Activated T-helper 17 cell treated with anti-CD3 and anti-CD28 coated beads, Interleukin-2, amount 50 U/mL, for 72 hours (primary cell): ENCODE measurements around the gene TMEM92. TPM values are rescaled to one million over a fixed set of nuclear protein-coding genes. Genes with fewer than 3 reads are reported as not detected.
A peak's percentile ranks its signal among the peaks of the same experiment; 100 is the strongest.
"Not testable (repeated sequence)": the region's sequence is repeated elsewhere in the genome, so short reads cannot be mapped to it uniquely, and the experiment has no call there.

Experiments
- ATAC-seq: fragments of 150-1000 bp; cut with Tn5 transposase; replicated peaks from 2 replicates; pipeline ENCODE4 v1.10.0; 2021; ENCODE audit warnings: mild to moderate bottlenecking, moderate library complexity
- H3K27ac Mint-ChIP-seq: one replicate; pipeline ENCODE4 v1.8.0; 2022; ENCODE audit warnings: mixed read lengths
- H3K27me3 Mint-ChIP-seq: one replicate; pipeline ENCODE4 v1.8.0; 2022; ENCODE audit warnings: mixed read lengths
- H3K36me3 Mint-ChIP-seq: one replicate; pipeline ENCODE4 v1.8.0; 2022; ENCODE audit warnings: low read depth, mild to moderate bottlenecking, mixed read lengths
- H3K4me1 Mint-ChIP-seq: one replicate; pipeline ENCODE4 v1.8.0; 2022; ENCODE audit warnings: mixed read lengths
- H3K4me3 Mint-ChIP-seq: one replicate; pipeline ENCODE4 v1.8.0; 2022; ENCODE audit warnings: mild to moderate bottlenecking, mixed read lengths
- H3K9me3 Mint-ChIP-seq: one replicate; pipeline ENCODE4 v1.8.0; 2022; ENCODE audit warnings: mixed read lengths
- total RNA-seq, 2 donors: library from RNA; stranded (reverse); gene quantifications; one replicate each; pipeline ENCODE4 v1.2.3, GENCODE V29; 2022

The TMEM92 gene
- total RNA-seq, 2 donors from 2014 or later: 0.16 TPM; not detected in 1

DNA sequence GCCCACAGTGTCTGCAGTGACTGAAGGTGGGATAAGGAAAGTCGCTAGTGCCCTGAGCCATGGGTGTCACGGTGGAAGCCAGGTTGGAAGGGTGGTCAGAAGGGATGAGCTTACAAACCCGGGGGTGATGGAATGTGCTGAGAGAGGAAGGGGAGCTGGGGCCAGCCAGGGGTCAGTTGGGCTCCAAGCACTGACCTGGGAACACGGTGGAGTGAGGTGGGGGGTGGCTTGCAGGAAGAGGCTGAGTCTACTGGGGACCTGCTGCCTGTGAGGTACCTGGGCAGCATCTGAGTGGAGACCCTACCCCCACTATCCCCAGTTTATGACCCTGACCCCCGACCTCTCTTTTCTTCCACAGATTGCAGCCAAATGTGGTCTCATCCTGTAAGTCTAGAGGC lies 3.1 kb downstream of the TMEM92 start:
- Mint-ChIP-seq H3K36me3 (no peaks in the 10 kb centered on the region), H3K27me3 (peaks cover 41% of the 10 kb centered on the region), H3K4me1 (peaks cover 12% of the 10 kb centered on the region), H3K27ac (no peak overlapping the region), H3K9me3 (no peaks in the 10 kb centered on the region), H3K4me3 (no peak overlapping the region)
- no peak for ATAC-seq

DNA sequence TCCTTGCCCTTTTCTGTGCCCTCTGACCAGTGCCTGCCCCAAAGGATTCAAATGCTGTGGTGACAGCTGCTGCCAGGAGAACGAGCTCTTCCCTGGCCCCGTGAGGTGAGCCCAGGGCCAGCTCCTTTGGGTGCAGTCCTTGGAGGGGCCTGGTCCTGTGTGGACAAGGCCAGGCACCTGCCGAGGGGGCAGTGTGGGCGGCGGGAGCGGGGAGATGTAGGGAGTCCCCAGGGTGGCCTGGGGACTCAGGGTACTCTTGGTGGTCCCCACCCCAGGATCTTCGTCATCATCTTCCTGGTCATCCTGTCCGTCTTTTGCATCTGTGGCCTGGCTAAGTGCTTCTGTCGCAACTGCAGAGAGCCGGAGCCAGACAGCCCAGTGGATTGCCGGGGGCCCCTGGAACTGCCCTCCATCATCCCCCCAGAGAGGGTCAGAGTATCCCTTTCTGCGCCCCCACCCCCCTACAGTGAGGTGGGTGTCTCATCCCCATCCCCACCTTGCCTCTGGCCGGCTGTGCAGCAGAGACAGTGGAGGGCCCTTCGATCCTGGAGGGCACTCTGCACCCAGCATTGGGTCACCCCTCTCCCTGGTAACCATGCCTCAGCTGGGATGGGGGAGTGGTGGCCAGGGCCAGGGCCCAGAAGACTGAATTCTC lies 4.4 kb downstream of the TMEM92 start:
- Mint-ChIP-seq H3K9me3 (no peaks in the 10 kb centered on the region), H3K27ac (no peak overlapping the region), H3K27me3 (peaks cover 38% of the 10 kb centered on the region), H3K36me3 (no peaks in the 10 kb centered on the region), H3K4me3 (no peak overlapping the region), H3K4me1 (peaks cover 15% of the 10 kb centered on the region)
- ATAC-seq: no peak

GRCh38 chr17:50279181-50279526 lies 4.9 kb downstream of the TMEM92 start:
- H3K36me3 Mint-ChIP-seq: no peaks in the 10 kb centered on the region
- H3K9me3 Mint-ChIP-seq: no peaks in the 10 kb centered on the region
- H3K4me1 Mint-ChIP-seq: peaks cover 20% of the 10 kb centered on the region
- peaks cover 43% of the 10 kb centered on the region for H3K27me3 Mint-ChIP-seq
- H3K27ac Mint-ChIP-seq: no peak overlapping the region
- no peak for ATAC-seq
- H3K4me3 Mint-ChIP-seq: no peak overlapping the region

DNA sequence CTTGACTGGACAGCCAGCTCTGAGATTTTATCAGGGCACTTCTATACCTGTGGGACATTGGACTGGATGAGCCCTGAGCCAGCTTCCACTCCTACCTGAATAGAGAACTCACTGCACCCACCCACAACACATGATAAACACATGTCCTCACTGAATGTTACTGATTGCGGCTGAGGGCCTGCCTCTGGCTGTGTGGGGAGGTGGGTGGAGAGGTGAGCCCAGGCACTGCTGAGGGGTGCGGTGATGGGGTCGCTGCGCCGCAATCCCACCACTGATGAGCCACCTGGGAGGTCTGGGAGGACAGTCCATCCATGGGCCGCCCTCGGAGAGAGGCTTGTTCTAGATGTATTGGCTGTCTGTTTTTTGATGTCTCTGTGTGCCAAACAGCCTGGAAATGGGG lies 5.4 kb downstream of the TMEM92 start:
- H3K4me3 Mint-ChIP-seq: no peak overlapping the region
- no peaks in the 10 kb centered on the region for H3K9me3 Mint-ChIP-seq
- peaks cover 44% of the 10 kb centered on the region for H3K27me3 Mint-ChIP-seq
- no peak for ATAC-seq
- H3K36me3 Mint-ChIP-seq: no peaks in the 10 kb centered on the region
- no peak overlapping the region for H3K27ac Mint-ChIP-seq
- peaks cover 23% of the 10 kb centered on the region for H3K4me1 Mint-ChIP-seq

DNA sequence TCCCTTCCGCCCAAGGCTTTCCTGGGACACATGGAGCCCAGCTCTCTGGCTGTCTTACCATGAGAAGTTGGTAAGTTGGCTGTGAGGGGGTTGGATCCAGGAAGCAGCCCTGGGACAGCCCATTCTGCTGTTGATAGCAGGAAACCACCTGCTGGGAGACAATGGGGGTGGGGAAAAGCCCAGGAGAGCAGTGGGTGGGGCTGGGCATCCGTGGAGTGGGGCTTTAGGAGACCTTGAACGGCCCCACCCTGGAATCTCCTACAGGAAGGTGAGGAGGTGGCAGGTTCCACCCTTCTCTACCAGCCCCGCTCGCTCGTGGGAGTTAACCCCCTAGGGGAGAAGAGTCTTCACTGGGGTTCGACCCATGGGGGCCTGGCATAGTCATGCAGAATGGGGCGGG lies 5.8 kb downstream of the TMEM92 start:
- Mint-ChIP-seq H3K9me3 (no peaks in the 10 kb centered on the region), H3K27me3 (peaks cover 41% of the 10 kb centered on the region), H3K27ac (no peak overlapping the region), H3K36me3 (no peaks in the 10 kb centered on the region), H3K4me3 (no peak overlapping the region), H3K4me1 (peaks cover 23% of the 10 kb centered on the region)
- ATAC-seq: no peak

GRCh38 chr17:50280801-50281441 lies 6.7 kb downstream of the TMEM92 start:
- no peak overlapping the region for H3K27ac Mint-ChIP-seq
- no peaks in the 10 kb centered on the region for H3K9me3 Mint-ChIP-seq
- no peak overlapping the region for H3K4me3 Mint-ChIP-seq
- H3K36me3 Mint-ChIP-seq: no peaks in the 10 kb centered on the region
- ATAC-seq: no peak
- peaks cover 36% of the 10 kb centered on the region for H3K27me3 Mint-ChIP-seq
- H3K4me1 Mint-ChIP-seq: peaks cover 23% of the 10 kb centered on the region

GRCh38 chr17:50281739-50282401 lies 7.6 kb downstream of the TMEM92 start:
- Mint-ChIP-seq H3K4me1 (peaks cover 23% of the 10 kb centered on the region), H3K27me3 (peaks cover 40% of the 10 kb centered on the region), H3K9me3 (no peaks in the 10 kb centered on the region), H3K36me3 (no peaks in the 10 kb centered on the region), H3K27ac (no peak overlapping the region), H3K4me3 (peak overlapping the region; percentile 10)
- no peak for ATAC-seq

- ATAC-seq: peak; percentile 87
- Mint-ChIP-seq H3K27me3 (peaks cover 36% of the 10 kb centered on the region), H3K36me3 (no peaks in the 10 kb centered on the region), H3K9me3 (no peaks in the 10 kb centered on the region), H3K4me3 (peak overlapping the region; percentile 33), H3K27ac (peak overlapping the region; percentile 9), H3K4me1 (peaks cover 23% of the 10 kb centered on the region)
These were observed 9.0 kb downstream of the TMEM92 start for GRCh38 chr17:50283246-50283645.

GRCh38 chr17:50283714-50284113 lies 9.4 kb downstream of the TMEM92 start:
- peaks cover 37% of the 10 kb centered on the region for H3K27me3 Mint-ChIP-seq
- peak overlapping the region; percentile 9 for H3K27ac Mint-ChIP-seq
- peak overlapping the region; percentile 33 for H3K4me3 Mint-ChIP-seq
- no peaks in the 10 kb centered on the region for H3K36me3 Mint-ChIP-seq
- no peaks in the 10 kb centered on the region for H3K9me3 Mint-ChIP-seq
- H3K4me1 Mint-ChIP-seq: peaks cover 23% of the 10 kb centered on the region
- ATAC-seq: peak; percentile 35

GRCh38 chr17:50285941-50286340 lies 11.7 kb downstream of the TMEM92 start:
- no peak for ATAC-seq
- Mint-ChIP-seq H3K4me3 (no peak overlapping the region), H3K9me3 (no peaks in the 10 kb centered on the region), H3K36me3 (no peaks in the 10 kb centered on the region), H3K4me1 (peaks cover 35% of the 10 kb centered on the region), H3K27ac (no peak overlapping the region), H3K27me3 (peaks cover 45% of the 10 kb centered on the region)

- peaks cover 41% of the 10 kb centered on the region for H3K27me3 Mint-ChIP-seq
- peaks cover 29% of the 10 kb centered on the region for H3K4me1 Mint-ChIP-seq
- H3K9me3 Mint-ChIP-seq, H3K36me3 Mint-ChIP-seq, ATAC-seq, H3K27ac Mint-ChIP-seq, H3K4me3 Mint-ChIP-seq: not testable (repeated sequence)
These were observed 13.0 kb downstream of the TMEM92 start for GRCh38 chr17:50287302-50287701.

DNA sequence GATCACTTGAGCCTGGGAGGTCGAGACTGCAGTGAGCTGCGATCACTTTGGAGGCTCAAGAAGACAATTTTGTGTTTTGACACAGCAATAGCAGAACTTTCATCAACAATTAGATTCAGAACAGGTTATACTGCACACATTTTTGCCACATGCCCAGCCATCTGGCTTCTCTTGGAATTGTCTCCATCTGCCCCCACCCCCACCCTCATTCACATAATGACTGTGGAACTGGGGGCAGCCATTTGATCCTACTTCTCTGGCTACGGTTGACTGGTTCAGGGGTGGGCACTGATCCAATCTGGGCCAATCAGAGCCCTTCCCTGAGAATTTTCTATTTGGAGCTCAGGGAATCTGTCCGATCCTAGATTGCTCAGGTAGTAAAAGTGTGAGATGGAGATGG lies 14.0 kb downstream of the TMEM92 start:
- peak overlapping the region; percentile 90 for H3K27ac Mint-ChIP-seq
- H3K27me3 Mint-ChIP-seq: peaks cover 38% of the 10 kb centered on the region
- no peak overlapping the region for H3K4me3 Mint-ChIP-seq
- H3K9me3 Mint-ChIP-seq: no peaks in the 10 kb centered on the region
- ATAC-seq: no peak
- no peaks in the 10 kb centered on the region for H3K36me3 Mint-ChIP-seq
- H3K4me1 Mint-ChIP-seq: peaks cover 23% of the 10 kb centered on the region

GRCh38 chr17:50289278-50289677 lies 15.0 kb downstream of the TMEM92 start:
- H3K27ac Mint-ChIP-seq: peak overlapping the region; percentile 90

GRCh38 chr17:50289991-50290702 lies 15.9 kb downstream of the TMEM92 start:
- peaks cover 12% of the 10 kb centered on the region for H3K4me1 Mint-ChIP-seq

More at GRCh38 chr17:50289278-50289677, 15.0 kb downstream of the TMEM92 start:
- ATAC-seq: no peak
- peak overlapping the region; percentile 71 for H3K4me3 Mint-ChIP-seq
- H3K27me3 Mint-ChIP-seq: peaks cover 35% of the 10 kb centered on the region
- H3K36me3 Mint-ChIP-seq: no peaks in the 10 kb centered on the region
- no peaks in the 10 kb centered on the region for H3K9me3 Mint-ChIP-seq
- peaks cover 14% of the 10 kb centered on the region for H3K4me1 Mint-ChIP-seq

More at GRCh38 chr17:50289991-50290702, 15.9 kb downstream of the TMEM92 start:
- H3K4me3 Mint-ChIP-seq: peak overlapping the region; percentile 71
- no peaks in the 10 kb centered on the region for H3K36me3 Mint-ChIP-seq
- peak; percentile 99 for ATAC-seq
- H3K27ac Mint-ChIP-seq: peak overlapping the region; percentile 90
- H3K27me3 Mint-ChIP-seq: peaks cover 32% of the 10 kb centered on the region
- no peaks in the 10 kb centered on the region for H3K9me3 Mint-ChIP-seq
